B cell (primary cell): ENCODE data around the gene CCDC182. TPM values are rescaled to one million over a fixed set of nuclear protein-coding genes. Genes with fewer than 3 reads are reported as not detected.

Source experiments
- ATAC-seq: fragments of 200-7000 bp; cut with Tn5 transposase; one replicate; pipeline ENCODE4 v1.10.0; 2021; ENCODE audit warnings: low read depth, mild to moderate bottlenecking, moderate number of reproducible peaks, moderate library complexity
- CTCF ChIA-PET: fragments of 350-600 bp; sonication (Branson Sonifier 250); formaldehyde crosslinking; loops from one replicate; lab custom pipeline; 2021; ENCODE audit warnings: antibody characterized with exemption, inconsistent platforms; lab: Charles Lee
- POLR2A ChIA-PET: fragments of 350-600 bp; sonication (Branson Sonifier 250); formaldehyde crosslinking; loops from one replicate; lab custom pipeline; 2021; ENCODE audit warnings: antibody characterized with exemption; lab: Charles Lee
- DNase-seq: peaks from one replicate; pipeline ENCODE4 v3.0.0; 2013
- H2AFZ ChIP-seq: 2 replicates; pipeline ENCODE4 v1.6.1; 2012; ENCODE audit warnings: mild to moderate bottlenecking, low read depth, low read length; ENCODE audit not compliant: insufficient read depth, poor library complexity, severe bottlenecking
- H3K27ac ChIP-seq, 2 donors: 1 replicate in 1 of 2; 2 replicates in 1 of 2; pipeline ENCODE4 v1.5.1; 2012 to 2013; ENCODE audit warnings: low read length in 2 of 2, mild to moderate bottlenecking in 2 of 2, moderate library complexity in 1 of 2
- H3K27me3 ChIP-seq, 4 experiments: fragments of 200-600 bp in 1 of 4; sonication (generic) in 1 of 4; replicated peaks in 1 of 4; 1 replicate in 2 of 4; 2 replicates in 2 of 4; pipeline versions ENCODE4 v1.6.1 to v1.7.0; 2013 to 2016; ENCODE audit warnings: low read length in 3 of 4, mild to moderate bottlenecking in 2 of 4, mixed read lengths in 1 of 4, moderate library complexity in 1 of 4; ENCODE audit not compliant: insufficient read depth in 4 of 4, control insufficient read depth in 3 of 4; ENCODE audit errors: control extremely low read depth in 1 of 4
- H3K36me3 ChIP-seq, 2 experiments: replicated peaks in 1 of 2; 1 replicate in 1 of 2; 2 replicates in 1 of 2; pipeline versions ENCODE4 v1.6.1 to v1.7.1; 2013; ENCODE audit warnings: low read length in 1 of 2; ENCODE audit not compliant: insufficient read depth in 2 of 2, control insufficient read depth in 1 of 2; ENCODE audit errors: control extremely low read depth in 1 of 2, extremely low read depth in 1 of 2
- H3K4me1 ChIP-seq, 2 donors: fragments of 200-600 bp in 1 of 2; sonication (generic) in 1 of 2; 1 replicate in 1 of 2; 2 replicates in 1 of 2; pipeline versions ENCODE4 v1.5.1 to v1.6.1; 2013 to 2017; ENCODE audit warnings: low read length in 2 of 2; ENCODE audit not compliant: control insufficient read depth in 2 of 2, insufficient read depth in 2 of 2
- H3K4me2 ChIP-seq: replicated peaks from 2 replicates; pipeline ENCODE3; 2012; ENCODE audit warnings: mild to moderate bottlenecking, low read depth, low read length; ENCODE audit not compliant: poor library complexity, severe bottlenecking
- H3K4me3 ChIP-seq, 5 experiments: fragments of 200-600 bp in 1 of 5; sonication (generic) in 1 of 5; 1 replicate in 3 of 5; 2 replicates in 2 of 5; pipeline versions ENCODE4 v1.5.1 to v1.7.0; 2011 to 2016; ENCODE audit warnings: low read length in 4 of 5, mild to moderate bottlenecking in 4 of 5, low read depth in 2 of 5, control low read depth in 1 of 5, moderate library complexity in 1 of 5; ENCODE audit not compliant: insufficient read depth in 1 of 5; ENCODE audit errors: control extremely low read depth in 1 of 5, extremely low read depth in 1 of 5
- H3K79me2 ChIP-seq: fragments of 200-600 bp; sonication (generic); one replicate; pipeline ENCODE4 v1.6.0; 2016; ENCODE audit warnings: low read length; ENCODE audit not compliant: control insufficient read depth, insufficient read depth
- H3K9ac ChIP-seq: fragments of 200-600 bp; sonication (generic); 2 replicates; pipeline ENCODE4 v1.6.1; 2017; ENCODE audit warnings: mild to moderate bottlenecking, low read length, moderate library complexity
- H3K9me3 ChIP-seq, 3 donors: one replicate each; pipeline versions ENCODE4 v1.6.1 to v1.7.1; 2013; ENCODE audit warnings: low read length in 2 of 3; ENCODE audit not compliant: control insufficient read depth in 2 of 3, insufficient read depth in 1 of 3; ENCODE audit errors: control extremely low read depth in 1 of 3
- H4K20me1 ChIP-seq: 2 replicates; pipeline ENCODE4 v1.6.0; 2012; ENCODE audit warnings: mild to moderate bottlenecking, low read length; ENCODE audit not compliant: insufficient read depth, control insufficient read depth, poor library complexity, severe bottlenecking
- H3K27ac Mint-ChIP-seq: one replicate; pipeline ENCODE4 v1.8.0; 2021; ENCODE audit warnings: mixed read lengths
- H3K27me3 Mint-ChIP-seq: one replicate; pipeline ENCODE4 v1.8.0; 2021; ENCODE audit warnings: mixed read lengths
- H3K4me1 Mint-ChIP-seq: one replicate; pipeline ENCODE4 v1.8.0; 2021; ENCODE audit warnings: mixed read lengths
- H3K4me3 Mint-ChIP-seq: one replicate; pipeline ENCODE4 v1.8.0; 2021; ENCODE audit warnings: mixed read lengths
- H3K9me3 Mint-ChIP-seq: one replicate; pipeline ENCODE4 v1.8.0; 2022; ENCODE audit warnings: mixed read lengths; ENCODE audit not compliant: insufficient read depth
- EZH2 ChIP-seq: IDR thresholded peaks from 2 replicates; pipeline ENCODE4 v1.6.1; 2012; ENCODE audit warnings: borderline replicate concordance, low read depth, mild to moderate bottlenecking, moderate library complexity, low read length; ENCODE audit not compliant: insufficient read depth, poor library complexity, severe bottlenecking
- WGBS: methylation state at CpG from one replicate; pipeline ENCODE4 v1.1.5; 2013; ENCODE audit warnings: missing lambda C conversion rate; ENCODE audit not compliant: insufficient coverage; 5-methylcytosine and 5-hydroxymethylcytosine counted together
- intact Hi-C: fragments of 100-400 bp; cut with micrococcal nuclease; formaldehyde crosslinking; loops from one replicate; pipeline ENCODE4 v1.10.0; 2022
- polyA plus RNA-seq: library from polyadenylated mRNA; depleted of rRNA; stranded (reverse); fragments of >200 nt; gene quantifications from 2 replicates; pipeline ENCODE4 v1.2.3, GENCODE V29; 2012
- total RNA-seq, 2 donors: library from RNA; stranded (reverse); fragments of 120-200 nt in 1 of 2; gene quantifications; 1 replicate in 1 of 2; 2 replicates in 1 of 2; pipeline versions ENCODE4 v1.2.3 to v1.2.4, GENCODE V29; 2013 to 2022
- TF ChIP-seq, protein P1 (sequence below): fragments of 200-600 bp; IDR thresholded peaks from one replicate; pipeline ENCODE4 v1.8.0; 2022; ENCODE audit warnings: antibody characterized with exemption, mild to moderate bottlenecking

The CCDC182 gene
- total and polyA plus RNA-seq, 2 donors (not counting 1 experiment from before 2014, with no cell fraction given): not detected

DNA sequence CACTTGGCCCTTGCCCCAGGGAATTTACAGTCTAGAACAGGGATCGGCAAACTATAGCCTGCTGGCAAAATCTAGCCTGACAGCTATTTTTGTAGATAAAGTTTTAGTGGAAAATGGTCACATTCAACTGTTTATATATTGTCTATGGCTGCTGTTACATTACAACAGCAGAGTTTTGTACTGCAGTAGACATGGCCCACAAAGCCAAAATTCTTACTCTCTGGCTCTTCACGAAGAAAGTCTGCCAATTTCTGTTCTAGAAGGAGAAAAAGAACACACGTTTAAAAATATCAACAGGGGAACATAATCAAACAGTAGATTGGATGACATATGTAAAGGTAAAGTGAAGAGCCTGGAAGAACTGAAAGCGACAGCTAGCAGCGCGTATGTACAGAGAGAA, 33.2 kb upstream of the CCDC182 start:
- ATAC-seq: no peak
- no peak overlapping the region for H3K4me2 ChIP-seq
- Mint-ChIP-seq H3K27ac (no peak overlapping the region), H3K4me3 (no peak overlapping the region), H3K4me1 (peaks cover 1% of the 10 kb centered on the region), H3K27me3 (peaks cover 18% of the 10 kb centered on the region), H3K9me3 (no peaks in the 10 kb centered on the region)
- no peak for TF ChIP-seq EZH2
- TF ChIP-seq, protein P1, sequence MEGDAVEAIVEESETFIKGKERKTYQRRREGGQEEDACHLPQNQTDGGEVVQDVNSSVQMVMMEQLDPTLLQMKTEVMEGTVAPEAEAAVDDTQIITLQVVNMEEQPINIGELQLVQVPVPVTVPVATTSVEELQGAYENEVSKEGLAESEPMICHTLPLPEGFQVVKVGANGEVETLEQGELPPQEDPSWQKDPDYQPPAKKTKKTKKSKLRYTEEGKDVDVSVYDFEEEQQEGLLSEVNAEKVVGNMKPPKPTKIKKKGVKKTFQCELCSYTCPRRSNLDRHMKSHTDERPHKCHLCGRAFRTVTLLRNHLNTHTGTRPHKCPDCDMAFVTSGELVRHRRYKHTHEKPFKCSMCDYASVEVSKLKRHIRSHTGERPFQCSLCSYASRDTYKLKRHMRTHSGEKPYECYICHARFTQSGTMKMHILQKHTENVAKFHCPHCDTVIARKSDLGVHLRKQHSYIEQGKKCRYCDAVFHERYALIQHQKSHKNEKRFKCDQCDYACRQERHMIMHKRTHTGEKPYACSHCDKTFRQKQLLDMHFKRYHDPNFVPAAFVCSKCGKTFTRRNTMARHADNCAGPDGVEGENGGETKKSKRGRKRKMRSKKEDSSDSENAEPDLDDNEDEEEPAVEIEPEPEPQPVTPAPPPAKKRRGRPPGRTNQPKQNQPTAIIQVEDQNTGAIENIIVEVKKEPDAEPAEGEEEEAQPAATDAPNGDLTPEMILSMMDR: no peak
- intact Hi-C loops: no loop called here
- no peak overlapping the region for H3K9ac ChIP-seq
- H3K27me3 ChIP-seq: peaks cover 0 to 19% (median 6%) of the 10 kb centered on the region in 4 experiments
- no peak overlapping the region for H3K4me3 ChIP-seq
- POLR2A ChIA-PET: no interaction called here
- no peak overlapping the region for H3K27ac ChIP-seq
- CTCF ChIA-PET: no interaction called here
- no peaks in the 10 kb centered on the region for H3K79me2 ChIP-seq
- H3K9me3 ChIP-seq: peaks cover 0 to 2% (median 0%) of the 10 kb centered on the region in 3 donors
- WGBS: 94% methylated on average over 5 of the region's 6 CpGs
- H4K20me1 ChIP-seq: no peaks in the 10 kb centered on the region
- H3K4me1 ChIP-seq: peaks cover 6 to 7% of the 10 kb centered on the region in 2 donors
- no peak overlapping the region for H2AFZ ChIP-seq
- DNase-seq: no peak
- H3K36me3 ChIP-seq: no peaks in the 10 kb centered on the region

DNA sequence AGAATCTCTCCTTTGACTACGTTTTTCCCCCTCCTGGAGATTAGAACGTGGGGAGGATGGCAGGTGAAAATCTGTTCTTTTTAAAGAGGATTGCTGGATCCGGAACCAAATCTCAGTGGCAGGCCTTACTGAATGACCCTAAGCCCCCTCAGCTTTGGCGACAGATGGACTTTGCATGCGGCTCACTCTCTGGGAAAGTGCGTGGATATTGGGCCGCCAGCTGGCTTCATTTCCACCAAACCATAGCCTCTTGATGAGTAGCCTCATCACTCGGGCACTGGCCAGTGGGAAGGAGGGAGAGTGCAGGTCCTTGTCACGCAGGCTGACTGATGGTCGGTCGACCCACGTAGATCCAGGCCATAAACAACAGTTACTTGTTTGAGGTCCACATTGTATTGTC, 31.3 kb upstream of the CCDC182 start:
- no peak for ATAC-seq
- H3K4me1 ChIP-seq: no peaks in the 10 kb centered on the region
- H3K36me3 ChIP-seq: no peaks in the 10 kb centered on the region
- WGBS: 96% methylated on average over 7 of the region's 12 CpGs
- intact Hi-C loops: no loop called here
- no peak overlapping the region for H3K4me2 ChIP-seq
- H3K27me3 Mint-ChIP-seq: peaks cover 28% of the 10 kb centered on the region
- no peaks in the 10 kb centered on the region for H4K20me1 ChIP-seq
- ChIA-PET CTCF (interaction anchor here (1.2 kb wide), 1 partner anchor 29 kb away, joined by 3 read pairs; no protein-coding TSS in a partner anchor), POLR2A (no interaction called here)
- H3K27ac Mint-ChIP-seq: no peak overlapping the region
- H3K27me3 ChIP-seq: peaks cover 0 to 6% (median 3%) of the 10 kb centered on the region in 4 experiments
- H3K4me3 Mint-ChIP-seq: no peak overlapping the region
- H2AFZ ChIP-seq: no peak overlapping the region
- no peak overlapping the region for H3K27ac ChIP-seq
- H3K9ac ChIP-seq: no peak overlapping the region
- no peaks in the 10 kb centered on the region for H3K79me2 ChIP-seq
- TF ChIP-seq, protein P1: no peak
- TF ChIP-seq EZH2: no peak
- no peaks in the 10 kb centered on the region for H3K9me3 Mint-ChIP-seq
- no peak overlapping the region for H3K4me3 ChIP-seq
- H3K9me3 ChIP-seq: no peaks in the 10 kb centered on the region
- DNase-seq: no peak
- H3K4me1 Mint-ChIP-seq: no peaks in the 10 kb centered on the region
